Endothelial cell of umbilical vein (primary cell): Measurements from ENCODE around the gene CCRL2. TPM values are rescaled to one million over a fixed set of nuclear protein-coding genes. Genes with fewer than 3 reads are reported as not detected.
"Not testable (repeated sequence)": the region's sequence is repeated elsewhere in the genome, so short reads cannot be mapped to it uniquely, and the experiment has no call there.

Experiments
- BruUV-seq: library from RNA; stranded (reverse); fragments of 400-500 nt; replicated peaks from 2 replicates; lab custom pipeline; 2021; lab: Mats Ljungman, UMichigan
- CTCF ChIA-PET: fragments of 300-600, 350-600 bp; sonication (Branson Sonifier 250); formaldehyde crosslinking; loops from one replicate; lab custom pipeline; 2021; ENCODE audit warnings: antibody characterized with exemption, inconsistent platforms; lab: Charles Lee
- POLR2A ChIA-PET: fragments of 300-600, 350-600 bp; sonication (Branson Sonifier 250); formaldehyde crosslinking; loops from one replicate; lab custom pipeline; 2021; ENCODE audit warnings: antibody characterized with exemption, inconsistent platforms; lab: Charles Lee
- DNase-seq: peaks from one replicate; pipeline ENCODE4 v3.0.0-alpha.2; 2011; ENCODE audit warnings: low read depth, low spot score
- FAIRE-seq: peaks from 2 replicates; lab custom pipeline; 2011; peaks lifted over from hg19 to GRCh38; lab: Jason Lieb, UNC
- H2AFZ ChIP-seq: 2 replicates; pipeline ENCODE4 v1.6.0; 2012; ENCODE audit warnings: low read depth, low read length, control low read depth, inconsistent platforms
- H3K27ac ChIP-seq: 2 replicates; pipeline ENCODE4 v1.5.1; 2011; ENCODE audit warnings: low read depth, mild to moderate bottlenecking, control low read depth, low read length, moderate library complexity; ENCODE audit not compliant: insufficient read depth
- H3K27me3 ChIP-seq, 2 experiments: 2 replicates each; pipeline versions ENCODE4 v1.6.0 to v1.6.1; 2011; ENCODE audit warnings: low read length in 2 of 2, mixed read lengths in 1 of 2; ENCODE audit not compliant: control insufficient read depth in 2 of 2, insufficient read depth in 2 of 2
- H3K36me3 ChIP-seq, 2 experiments: 2 replicates in 1 of 2; 3 replicates in 1 of 2; pipeline ENCODE4 v1.5.1; 2011; ENCODE audit warnings: low read length in 2 of 2, mild to moderate bottlenecking in 1 of 2, moderate library complexity in 1 of 2; ENCODE audit not compliant: control insufficient read depth in 2 of 2, insufficient read depth in 2 of 2; ENCODE audit errors: extremely low read depth in 1 of 2
- H3K4me1 ChIP-seq: 3 replicates; pipeline ENCODE4 v1.5.1; 2011; ENCODE audit warnings: mild to moderate bottlenecking, low read length; ENCODE audit not compliant: control insufficient read depth, insufficient read depth; ENCODE audit errors: extremely low read depth
- H3K4me2 ChIP-seq: 2 replicates; pipeline ENCODE4 v1.6.1; 2011; ENCODE audit warnings: low read length, control low read depth, mixed read lengths; ENCODE audit not compliant: insufficient read depth
- H3K4me3 ChIP-seq, 3 experiments: fragments of 200-600 bp in 1 of 3; sonication (generic), shearing (Covaris generic) in 1 of 3; replicated peaks in 1 of 3; 2 replicates each; pipeline ENCODE4 v1.5.1; 2011 to 2016; ENCODE audit warnings: control low read depth in 3 of 3, low read length in 3 of 3, mild to moderate bottlenecking in 2 of 3, inconsistent platforms in 1 of 3, low read depth in 1 of 3, moderate library complexity in 1 of 3; ENCODE audit not compliant: insufficient read depth in 1 of 3
- H3K79me2 ChIP-seq: 2 replicates; pipeline ENCODE4 v1.6.0; 2012; ENCODE audit warnings: low read length, inconsistent platforms; ENCODE audit not compliant: control insufficient read depth, insufficient read depth
- H3K9ac ChIP-seq: replicated peaks from 2 replicates; pipeline ENCODE3; 2011; ENCODE audit warnings: low read length, control low read depth; ENCODE audit not compliant: insufficient read depth; ENCODE audit errors: extremely low read depth
- H3K9me1 ChIP-seq: replicated peaks from 3 replicates; pipeline ENCODE4 v1.6.0; 2011; ENCODE audit warnings: mild to moderate bottlenecking, low read length; ENCODE audit not compliant: control insufficient read depth, insufficient read depth; ENCODE audit errors: extremely low read depth
- H3K9me3 ChIP-seq: replicated peaks from 2 replicates; pipeline ENCODE4 v1.5.1; 2012; ENCODE audit warnings: low read length, inconsistent platforms; ENCODE audit not compliant: control insufficient read depth, insufficient read depth
- H4K20me1 ChIP-seq: replicated peaks from 2 replicates; pipeline ENCODE3; 2011; ENCODE audit warnings: mild to moderate bottlenecking, low read length; ENCODE audit not compliant: control insufficient read depth, insufficient read depth; ENCODE audit errors: extremely low read depth
- EZH2 ChIP-seq: IDR thresholded peaks from 2 replicates; pipeline ENCODE4 v1.6.1; 2012; ENCODE audit warnings: borderline replicate concordance, low read depth, mild to moderate bottlenecking, moderate library complexity, low read length, inconsistent platforms; ENCODE audit not compliant: severe bottlenecking
- GATA2 ChIP-seq: IDR thresholded peaks from 2 replicates; pipeline ENCODE4 v1.7.0; 2011; ENCODE audit warnings: low read depth, mild to moderate bottlenecking, moderate library complexity, mixed read lengths, low read length; ENCODE audit not compliant: insufficient read length, insufficient read depth
- POLR2A ChIP-seq: IDR thresholded peaks from 2 replicates; pipeline ENCODE4 v1.6.1; 2012; ENCODE audit warnings: low read depth, mild to moderate bottlenecking, control low read depth, low read length
- POLR2AphosphoS5 ChIP-seq: IDR thresholded peaks from 2 replicates; pipeline ENCODE4 v1.6.1; 2012; ENCODE audit warnings: low read depth, mild to moderate bottlenecking, control low read depth, low read length, moderate library complexity; ENCODE audit not compliant: insufficient read depth
- dilution Hi-C: fragments of 300-500 bp; cut with MboI; formaldehyde crosslinking; loops from one replicate; pipeline ENCODE4 v1.15.0; 2019; ENCODE audit warnings: low sequenced_read_pairs; ENCODE audit not compliant: extremely low pct_ligation_motif_present
- intact Hi-C: fragments of 100-400 bp; cut with micrococcal nuclease; formaldehyde crosslinking; loops from one replicate; pipeline ENCODE4 v1.10.0; 2022
- polyA plus RNA-seq, 4 experiments: library from polyadenylated mRNA; depleted of rRNA in 3 of 4; stranded (reverse) in 3 of 4; unstranded in 1 of 4; fragments of >200 nt; gene quantifications; 2 replicates each; pipeline versions ENCODE4 v1.2.1 to v1.2.3, GENCODE V29; 2011 to 2012; ENCODE audit warnings: missing spikeins in 1 of 4
- total RNA-seq: library from RNA; stranded (reverse); gene quantifications from 2 replicates; pipeline ENCODE4 v1.2.3, GENCODE V29; 2021

CCRL2 gene
- total and polyA plus RNA-seq, 2 donors (not counting 3 experiments of a cell fraction or from before 2014, with no cell fraction given) = 6.4 to 6.6 TPM

- intact Hi-C loops = no loop called here
- no peak overlapping the region for H2AFZ ChIP-seq
- no peak overlapping the region for H3K27ac ChIP-seq
- H3K79me2 ChIP-seq = no peaks in the 10 kb centered on the region
- DNase-seq (no peak), FAIRE-seq (no peak)
- H3K4me2 ChIP-seq = no peak overlapping the region
- BruUV-seq = no TSS peak
- peaks cover 21% of the 10 kb centered on the region for H3K4me1 ChIP-seq
- no peaks in the 10 kb centered on the region for H3K9me1 ChIP-seq
- no peaks in the 10 kb centered on the region for H4K20me1 ChIP-seq
- no peaks in the 10 kb centered on the region for H3K9me3 ChIP-seq
- no peak overlapping the region for H3K9ac ChIP-seq
- dilution Hi-C loops = no loop called here
- CTCF ChIA-PET = interaction anchor here (1.3 to 3.8 kb wide), 2 partner anchors 23 to 26 kb away, joined by 7 to 13 read pairs; no protein-coding TSS in a partner anchor
- no peaks in the 10 kb centered on the region for H3K27me3 ChIP-seq
- TF ChIP-seq POLR2AphosphoS5 = no peak
- H3K4me3 ChIP-seq = no peak overlapping the region
- POLR2A ChIA-PET = no interaction called here
- H3K36me3 ChIP-seq = no peaks in the 10 kb centered on the region
Observed at GRCh38 chr3:46400846-46401245, 6.2 kb upstream of the CCRL2 start.

GRCh38 chr3:46401579-46401978 is 5.5 kb upstream of the CCRL2 start:
- CTCF ChIA-PET = no interaction called here
- no peak for FAIRE-seq
- H3K9me1 ChIP-seq = no peaks in the 10 kb centered on the region

GRCh38 chr3:46402902-46403301 is 4.2 kb upstream of the CCRL2 start:
- POLR2A ChIA-PET, H3K4me2 ChIP-seq, intact Hi-C loops: not testable (repeated sequence)

More at GRCh38 chr3:46401579-46401978, 5.5 kb upstream of the CCRL2 start:
- POLR2A ChIA-PET = no interaction called here
- intact Hi-C loops (no loop called here), dilution Hi-C loops (no loop called here)
- peaks cover 29% of the 10 kb centered on the region for H3K4me1 ChIP-seq
- no peak overlapping the region for H3K4me2 ChIP-seq
- BruUV-seq = no TSS peak
- no peak overlapping the region for H3K4me3 ChIP-seq
- no peak overlapping the region for H2AFZ ChIP-seq
- H4K20me1 ChIP-seq = no peaks in the 10 kb centered on the region
- H3K9ac ChIP-seq = no peak overlapping the region
- H3K79me2 ChIP-seq = no peaks in the 10 kb centered on the region
- H3K27me3 ChIP-seq = no peaks in the 10 kb centered on the region
- no peaks in the 10 kb centered on the region for H3K9me3 ChIP-seq
- TF ChIP-seq GATA2 = no peak
- TF ChIP-seq POLR2A = no peak
- no peak for TF ChIP-seq EZH2
- no peak overlapping the region for H3K27ac ChIP-seq
- DNase-seq = no peak
- H3K36me3 ChIP-seq = no peaks in the 10 kb centered on the region

More at GRCh38 chr3:46402902-46403301, 4.2 kb upstream of the CCRL2 start:
- dilution Hi-C loops, FAIRE-seq, H3K9me1 ChIP-seq, H2AFZ ChIP-seq, H3K27ac ChIP-seq, BruUV-seq, H3K36me3 ChIP-seq, H3K9me3 ChIP-seq, DNase-seq, H3K27me3 ChIP-seq, H3K9ac ChIP-seq, H4K20me1 ChIP-seq, H3K79me2 ChIP-seq, H3K4me3 ChIP-seq: not testable (repeated sequence)
- CTCF ChIA-PET = interaction anchor here (1.1 to 6.8 kb wide), 2 partner anchors 9 to 25 kb away, joined by 3 to 50 read pairs; no protein-coding TSS in a partner anchor
- peaks cover 42% of the 10 kb centered on the region for H3K4me1 ChIP-seq
